ENCODE measurements around the gene LRP11.
A peak's percentile ranks its signal among the peaks of the same experiment; 100 is the strongest.
"Not testable (repeated sequence)": the region's sequence is repeated elsewhere in the genome, so short reads cannot be mapped to it uniquely, and the experiment has no call there.

Gene LRP11

DNA sequence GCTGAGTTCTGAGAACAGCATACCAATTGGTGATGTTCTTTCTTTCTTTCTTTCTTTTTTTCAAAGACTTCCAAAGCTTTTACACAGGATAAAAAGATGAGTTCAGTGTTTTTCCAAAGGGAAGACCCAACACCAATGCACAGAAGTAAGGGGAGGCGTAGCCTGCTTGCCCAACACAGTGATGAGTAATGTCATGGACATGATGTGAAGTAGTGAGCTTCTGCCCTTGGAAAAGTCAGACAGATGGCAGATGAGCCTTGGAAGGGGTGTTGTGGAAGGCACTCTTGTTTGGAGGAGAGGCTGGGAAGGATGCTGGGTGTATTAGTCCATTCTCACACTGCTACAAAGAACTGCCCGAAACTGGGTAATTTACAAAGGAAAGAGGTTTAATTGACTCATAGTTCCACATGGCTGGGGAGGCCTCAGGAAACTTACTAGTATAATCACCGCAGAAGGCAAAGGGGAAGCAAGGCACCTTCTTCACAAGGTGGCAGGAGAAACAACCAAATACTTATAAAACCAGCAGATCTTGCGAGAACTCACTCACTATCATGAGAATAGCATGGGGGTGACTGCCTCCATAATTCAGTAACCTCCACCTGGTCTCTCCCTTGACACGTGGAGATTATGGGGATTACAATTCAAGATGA lies 12.6 kb downstream of the LRP11 start:
- no peak for DNase-seq (ENCODE audit: low read depth in 2 of 2)

DNA sequence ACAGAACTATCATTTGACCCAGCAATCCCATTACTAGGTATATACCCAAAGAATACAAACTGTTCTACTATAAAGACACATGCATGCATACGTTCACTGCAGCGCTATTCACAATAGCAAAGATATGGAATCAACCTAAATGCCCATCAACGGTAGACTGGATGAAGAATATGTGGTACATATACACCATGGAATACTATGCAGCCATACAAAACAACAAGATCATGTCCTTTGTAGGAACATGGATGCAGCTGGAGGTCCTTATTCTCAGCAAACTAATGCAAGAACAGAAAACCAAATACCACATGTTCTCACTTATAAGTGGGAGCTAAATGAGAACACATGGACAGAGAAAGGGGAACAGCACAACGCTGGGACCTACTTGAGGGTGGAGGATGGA lies 15.8 kb downstream of the LRP11 start:
- DNase-seq (ENCODE audit: low read depth in 2 of 2) = not testable (repeated sequence)

GRCh38 chr6:149847939-149848267 lies 16.3 kb downstream of the LRP11 start:
- DNase-seq (ENCODE audit: low read depth in 2 of 2) = no peak

- no peak for DNase-seq (ENCODE audit: low read depth in 2 of 2)
Measured at GRCh38 chr6:149846321-149846720, 17.8 kb downstream of the LRP11 start.

GRCh38 chr6:149845549-149845948 lies 18.6 kb downstream of the LRP11 start:
- DNase-seq (ENCODE audit: low read depth in 2 of 2) = no peak

GRCh38 chr6:149844480-149844879 lies 19.7 kb downstream of the LRP11 start:
- no peak for DNase-seq (ENCODE audit: low read depth in 2 of 2)

GRCh38 chr6:149844036-149844435 lies 20.1 kb downstream of the LRP11 start:
- DNase-seq (ENCODE audit: low read depth in 2 of 2) = not testable (repeated sequence)

- no peak for DNase-seq (ENCODE audit: low read depth in 2 of 2)
Measured at GRCh38 chr6:149843051-149843633, 21.0 kb downstream of the LRP11 start.

GRCh38 chr6:149842331-149842730 lies 21.8 kb downstream of the LRP11 start:
- DNase-seq (ENCODE audit: low read depth in 2 of 2) = no peak

DNA sequence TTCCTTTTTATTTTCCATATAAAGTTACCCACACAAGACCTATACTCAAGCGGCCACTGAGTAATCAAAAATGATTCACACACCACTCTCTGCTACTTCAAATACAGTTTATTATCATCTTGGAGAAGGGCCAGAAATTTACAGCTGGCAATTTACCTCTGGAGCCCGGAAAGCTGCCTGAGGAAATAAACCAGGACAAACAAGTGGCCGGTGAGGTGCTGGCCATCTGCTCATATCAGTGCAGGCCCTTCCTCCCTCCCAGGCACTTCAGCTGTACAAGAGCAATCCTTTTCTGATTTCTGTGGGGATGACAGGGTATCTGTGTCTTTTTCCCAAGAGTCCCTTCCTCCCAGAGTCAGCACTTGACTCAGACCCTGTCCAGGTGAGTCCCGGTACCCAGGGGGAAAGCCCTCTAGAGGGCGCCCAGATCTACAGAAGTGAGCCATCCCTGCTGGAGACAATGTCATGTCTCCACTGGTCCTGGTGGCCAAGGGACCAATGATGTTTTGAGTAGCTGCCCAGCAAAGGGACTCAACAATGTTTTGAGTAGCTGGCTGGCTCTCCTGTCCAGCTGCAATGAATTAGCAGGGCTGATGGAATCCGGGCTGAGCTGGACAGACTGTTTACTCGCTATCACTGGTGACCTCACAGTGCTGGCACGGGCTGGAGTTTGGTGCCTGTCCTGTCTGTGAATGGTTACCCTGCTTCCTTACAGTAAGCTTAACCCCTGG lies 23.6 kb downstream of the LRP11 start:
- peak in 1 of 2 donors; percentile 5 for DNase-seq (ENCODE audit: low read depth in 2 of 2)

GRCh38 chr6:149834513-149835481 lies 29.4 kb downstream of the LRP11 start:
- DNase-seq (ENCODE audit: low read depth in 2 of 2) = peak; percentile 35 to 48

DNA sequence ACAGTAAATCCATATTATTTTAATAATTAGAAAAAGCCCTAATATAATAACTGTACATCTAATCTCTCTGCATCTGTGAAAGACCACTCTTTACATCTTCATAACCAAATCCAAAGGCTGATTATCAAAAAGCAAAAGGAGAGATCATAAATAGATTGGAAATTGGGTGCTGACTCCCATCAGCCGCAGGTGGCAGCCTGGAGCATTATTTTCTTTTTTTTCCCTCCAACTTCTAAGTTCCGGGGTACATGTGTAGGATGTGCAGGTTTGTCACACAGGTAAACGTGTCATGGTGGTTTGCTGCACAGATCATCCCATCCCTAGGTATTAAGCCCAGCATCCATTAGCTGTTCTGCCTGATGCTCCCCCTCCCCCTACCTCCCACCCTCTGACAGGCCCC lies 30.5 kb downstream of the LRP11 start:
- no peak for DNase-seq (ENCODE audit: low read depth in 2 of 2)

GRCh38 chr6:149831308-149831820 lies 32.8 kb downstream of the LRP11 start:
- DNase-seq (ENCODE audit: low read depth in 2 of 2) = no peak

GRCh38 chr6:149830731-149831307 lies 33.3 kb downstream of the LRP11 start:
- no peak for DNase-seq (ENCODE audit: low read depth in 2 of 2)

GRCh38 chr6:149825292-149825691 lies 38.9 kb downstream of the LRP11 start:
- DNase-seq (ENCODE audit: low read depth in 2 of 2) = no peak

DNA sequence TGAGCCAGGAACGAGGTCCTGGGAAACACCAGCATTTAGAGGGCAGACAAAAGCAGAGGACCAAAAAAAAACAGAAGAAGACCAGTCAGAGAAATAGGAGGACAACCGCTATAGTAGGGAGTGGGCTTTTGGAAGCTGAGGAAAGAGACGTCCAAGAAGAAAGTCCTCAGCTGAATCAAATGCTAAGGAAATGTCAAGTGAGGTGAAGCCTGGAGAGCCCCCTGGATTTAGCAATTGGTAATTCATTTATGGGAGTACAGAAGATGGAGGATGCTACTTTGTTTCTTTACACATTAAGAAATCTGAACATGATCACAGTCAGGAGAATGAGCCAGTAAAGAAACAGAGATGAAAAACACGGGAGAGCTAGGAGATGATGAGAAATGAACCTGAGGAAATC lies 41.1 kb downstream of the LRP11 start:
- DNase-seq (ENCODE audit: low read depth in 2 of 2) = no peak

DNA sequence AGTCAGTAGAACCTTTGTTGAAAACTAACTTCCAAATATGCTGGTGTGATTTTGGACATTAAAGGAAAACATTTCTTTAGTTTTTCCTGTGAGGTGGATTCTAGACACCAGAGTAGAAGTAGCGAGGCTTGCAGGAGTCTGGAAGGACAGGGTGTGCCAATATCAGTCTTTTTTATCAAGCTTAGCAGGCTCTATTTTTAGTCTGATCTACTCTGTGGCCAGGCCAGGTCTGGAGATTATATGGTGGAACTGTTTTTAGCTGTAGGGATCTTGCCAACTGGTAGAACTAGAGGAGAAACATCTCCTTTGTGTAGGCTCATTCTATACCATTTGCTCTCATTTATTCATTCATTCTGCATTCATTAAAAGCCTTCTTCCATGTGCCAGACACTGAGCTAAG lies 42.7 kb downstream of the LRP11 start:
- no peak for DNase-seq (ENCODE audit: low read depth in 2 of 2)

GRCh38 chr6:149820506-149820905 lies 43.7 kb downstream of the LRP11 start:
- no peak for DNase-seq (ENCODE audit: low read depth in 2 of 2)

DNA sequence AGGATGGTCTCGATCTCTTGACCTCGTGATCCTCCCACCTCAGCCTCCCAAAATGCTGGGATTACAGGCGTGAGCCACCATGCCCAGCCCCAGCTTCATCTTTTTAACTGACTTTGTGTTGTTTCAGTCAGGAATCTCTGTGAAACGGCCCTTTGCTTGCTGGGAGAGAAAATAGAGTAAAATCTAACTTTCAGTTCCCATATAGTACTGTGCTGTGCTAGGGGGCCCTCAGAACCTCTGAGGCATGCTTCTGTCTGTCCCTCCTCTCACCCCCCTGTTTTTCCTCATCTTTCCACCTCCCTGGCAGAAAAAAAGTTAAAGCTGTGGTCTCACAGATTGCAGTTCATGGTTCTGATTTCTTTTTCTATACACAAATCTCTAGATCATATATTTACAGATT lies 48.4 kb downstream of the LRP11 start:
- no peak for DNase-seq (ENCODE audit: low read depth in 2 of 2)

DNA sequence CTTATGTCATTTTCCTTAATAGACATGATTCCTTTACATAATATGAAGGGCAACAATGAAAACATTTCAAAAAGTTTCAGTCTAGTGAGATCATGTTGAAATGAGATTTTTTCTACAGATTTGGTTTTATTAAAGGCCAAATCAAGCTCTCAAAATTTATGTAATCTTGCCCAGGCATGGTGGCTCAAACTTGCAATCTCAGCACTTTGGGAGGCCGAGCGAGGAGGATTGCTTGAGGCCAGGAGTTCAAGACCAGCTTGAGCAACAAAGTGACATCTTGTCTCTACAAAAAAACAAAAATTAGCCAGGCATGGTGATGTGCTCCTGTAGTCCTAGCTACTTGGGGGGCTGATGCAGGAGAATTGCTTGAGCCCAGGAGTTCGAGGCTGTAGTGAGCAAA lies 50.8 kb downstream of the LRP11 start:
- DNase-seq (ENCODE audit: low read depth in 2 of 2) = no peak

DNA sequence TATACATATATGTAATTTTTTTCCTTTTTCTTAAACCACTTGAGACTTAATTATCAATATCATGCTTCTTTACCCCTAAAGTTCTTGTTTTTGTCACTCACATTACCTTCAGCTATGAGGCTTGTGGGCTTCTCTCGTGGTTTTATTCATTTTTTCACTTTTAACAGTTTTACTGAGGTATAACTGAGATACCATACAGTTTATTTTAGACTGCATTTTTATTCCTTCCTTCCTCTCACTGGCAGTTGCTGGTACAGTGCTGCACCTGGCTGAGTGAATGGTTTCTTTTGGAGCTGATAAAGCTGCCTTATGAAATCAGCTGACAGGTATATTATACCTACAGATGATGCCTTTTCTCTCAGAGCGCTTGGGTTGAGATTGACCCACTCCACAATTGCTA lies 54.4 kb downstream of the LRP11 start:
- DNase-seq (ENCODE audit: low read depth in 2 of 2) = no peak

GRCh38 chr6:149806127-149806526 lies 58.0 kb downstream of the LRP11 start:
- no peak for DNase-seq (ENCODE audit: low read depth in 2 of 2)
